SH-SY5Y (cell line): ENCODE data around the gene PLCH1.

Source experiments
- GATA2 ChIP-seq: IDR thresholded peaks from 2 replicates; pipeline ENCODE4 v1.6.1; 2011; ENCODE audit warnings: mild to moderate bottlenecking, low read depth, low read length
- GATA3 ChIP-seq: IDR thresholded peaks from 2 replicates; pipeline ENCODE4 v1.6.1; 2011; ENCODE audit warnings: low read depth, mild to moderate bottlenecking, low read length, moderate library complexity

- TF ChIP-seq GATA2 (no peak), GATA3 (no peak)
Observed at GRCh38 chr3:155352900-155353490, 391.9 kb downstream of the PLCH1 start.
